ENCODE data around the gene SLC35E3. TPM values are rescaled to one million over a fixed set of nuclear protein-coding genes. Genes with fewer than 3 reads are reported as not detected.

Gene SLC35E3
- total RNA-seq, 4 donors from 2014 or later, result 2.9 to 23.1 (median 3.6) TPM

GRCh38 chr12:68766646-68767045 is 20.7 kb downstream of the SLC35E3 start:
- Histone ChIP-seq H3K4me3 (no peak overlapping the region), H3K9me3 (no peaks in the 10 kb centered on the region), H3K27me3 (no peaks in the 10 kb centered on the region), H3K27ac (no peak overlapping the region), H3K36me3 (peaks cover 0 to 64% (median 3%) of the 10 kb centered on the region in 3 donors), H3K4me1 (no peaks in the 10 kb centered on the region)
- TF ChIP-seq CTCF (IDR thresholded peaks at IDR 0.05) (no peak), POLR2A (IDR thresholded peaks at IDR 0.05) (no peak), EP300 (IDR thresholded peaks at IDR 0.05) (no peak)
- 86 to 96% methylated on average over 2 of the region's 2 CpGs for WGBS, 2 donors
- no peak for DNase-seq (ENCODE audit: low spot score in 2 of 2)

- H3K36me3 ChIP-seq, result peaks cover 0 to 58% (median 3%) of the 10 kb centered on the region in 3 donors
- H3K9me3 ChIP-seq, result no peaks in the 10 kb centered on the region
- 90 to 96% methylated on average over 7 of the region's 7 CpGs for WGBS, 2 donors
- no peaks in the 10 kb centered on the region for H3K27me3 ChIP-seq
- DNase-seq (ENCODE audit: low spot score in 2 of 2), result no peak
- H3K4me3 ChIP-seq, result no peak overlapping the region
- no peak overlapping the region for H3K27ac ChIP-seq
- TF ChIP-seq POLR2A (IDR thresholded peaks at IDR 0.05), result no peak
- no peak for TF ChIP-seq CTCF (IDR thresholded peaks at IDR 0.05)
- no peak for TF ChIP-seq EP300 (IDR thresholded peaks at IDR 0.05)
- H3K4me1 ChIP-seq, result no peaks in the 10 kb centered on the region
These were observed 21.2 kb downstream of the SLC35E3 start for GRCh38 chr12:68767191-68767590.

- TF ChIP-seq CTCF (IDR thresholded peaks at IDR 0.05) (no peak), EP300 (IDR thresholded peaks at IDR 0.05) (no peak), POLR2A (IDR thresholded peaks at IDR 0.05) (no peak)
- no peaks in the 10 kb centered on the region for H3K4me1 ChIP-seq
- no peaks in the 10 kb centered on the region for H3K9me3 ChIP-seq
- no peak overlapping the region for H3K27ac ChIP-seq
- H3K4me3 ChIP-seq, result no peak overlapping the region
- no peaks in the 10 kb centered on the region for H3K27me3 ChIP-seq
- H3K36me3 ChIP-seq, result peaks cover 0 to 48% (median 3%) of the 10 kb centered on the region in 3 donors
- 86 to 90% methylated on average over 4 of the region's 4 CpGs for WGBS, 2 donors
- no peak for DNase-seq (ENCODE audit: low spot score in 2 of 2)
These were observed 22.5 kb downstream of the SLC35E3 start for GRCh38 chr12:68768431-68768939.

- Histone ChIP-seq H3K36me3 (peaks cover 0 to 33% (median 0%) of the 10 kb centered on the region in 3 donors), H3K9me3 (no peaks in the 10 kb centered on the region), H3K4me3 (no peak overlapping the region), H3K4me1 (no peaks in the 10 kb centered on the region), H3K27me3 (no peaks in the 10 kb centered on the region), H3K27ac (no peak overlapping the region)
- 94 to 96% methylated on average over 1 of the region's 1 CpG for WGBS, 2 donors
- no peak for TF ChIP-seq EP300 (IDR thresholded peaks at IDR 0.05)
- TF ChIP-seq POLR2A (IDR thresholded peaks at IDR 0.05), result no peak
- TF ChIP-seq CTCF (IDR thresholded peaks at IDR 0.05), result no peak
- DNase-seq (ENCODE audit: low spot score in 2 of 2), result no peak
These were observed 24.0 kb downstream of the SLC35E3 start for GRCh38 chr12:68769941-68770340.

- TF ChIP-seq EP300 (IDR thresholded peaks at IDR 0.05), result no peak
- TF ChIP-seq POLR2A (IDR thresholded peaks at IDR 0.05), result no peak
- no peak for TF ChIP-seq CTCF (IDR thresholded peaks at IDR 0.05)
- Histone ChIP-seq H3K27ac (no peak overlapping the region), H3K4me3 (no peak overlapping the region), H3K27me3 (no peaks in the 10 kb centered on the region), H3K4me1 (no peaks in the 10 kb centered on the region), H3K9me3 (no peaks in the 10 kb centered on the region), H3K36me3 (peaks cover 0 to 20% (median 0%) of the 10 kb centered on the region in 3 donors)
- no peak for DNase-seq (ENCODE audit: low spot score in 2 of 2)
- 90 to 91% methylated on average over 5 of the region's 5 CpGs for WGBS, 2 donors
These were observed 25.4 kb downstream of the SLC35E3 start for GRCh38 chr12:68771223-68771925.
